ENCODE data around the gene NSDHL.
"Not testable (repeated sequence)": the region's sequence is repeated elsewhere in the genome, so short reads cannot be mapped to it uniquely, and the experiment has no call there.

The NSDHL gene

DNA sequence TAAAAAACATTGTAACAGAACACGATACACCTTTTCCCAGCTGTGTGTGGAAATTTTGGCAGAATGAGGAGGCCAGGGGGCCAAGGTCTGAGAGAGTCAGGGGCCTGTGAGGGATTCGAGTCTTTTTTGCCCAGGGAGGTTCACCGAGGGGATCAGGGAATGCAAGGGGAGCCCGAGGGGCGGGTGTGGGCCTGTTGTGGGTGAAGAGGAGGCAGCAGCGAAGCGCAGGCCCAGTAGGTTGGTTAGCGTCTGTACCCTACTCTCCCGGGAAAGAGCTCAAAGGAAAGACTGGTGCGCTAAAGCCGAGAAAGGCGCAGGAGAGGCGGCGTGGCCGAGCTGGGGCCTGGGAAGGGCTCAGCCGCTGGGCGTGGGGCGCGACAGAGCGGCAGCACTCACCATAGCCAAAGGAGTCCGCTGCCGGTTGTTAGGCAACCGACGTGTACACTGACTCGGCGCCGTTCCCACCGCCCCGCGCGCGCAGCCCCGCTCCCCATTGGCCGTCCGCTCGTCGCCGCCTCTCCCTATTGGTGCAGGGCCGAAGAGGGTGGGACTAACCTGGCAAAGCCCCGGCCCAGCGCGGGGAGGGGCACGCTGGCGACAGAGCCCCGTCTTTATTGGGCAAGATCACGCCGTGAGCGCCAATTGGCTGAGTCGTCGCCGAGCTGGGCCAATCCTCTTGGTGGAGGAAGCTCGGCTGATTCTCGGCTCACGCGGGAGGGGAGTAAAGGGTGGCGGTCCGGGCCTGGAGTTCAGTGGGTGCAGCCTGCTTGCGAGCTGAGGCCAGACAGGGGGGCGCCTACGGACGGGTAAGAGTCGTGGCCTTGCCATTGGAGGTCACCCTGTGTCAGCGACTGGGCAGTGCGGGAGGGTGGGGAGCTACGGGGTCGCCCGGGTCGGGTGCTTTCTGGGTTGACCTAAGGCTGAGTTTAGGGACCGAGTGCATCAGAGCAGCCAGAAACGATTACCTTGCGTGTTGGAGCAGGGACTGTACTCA lies at the start of gene NSDHL, which contains the start of gene CETN2:
NSDHL (plus strand) TSS at position 752 of the 994 bp plus-strand sequence. CDS start 15,262 bp downstream, outside the sequence.
CETN2 (minus strand) TSS at position 446 of the 994 bp plus-strand sequence; CDS start at position 399, 47 bp downstream.
- peak; percentile 96 for DNase-seq (ENCODE audit: low spot score)

DNA sequence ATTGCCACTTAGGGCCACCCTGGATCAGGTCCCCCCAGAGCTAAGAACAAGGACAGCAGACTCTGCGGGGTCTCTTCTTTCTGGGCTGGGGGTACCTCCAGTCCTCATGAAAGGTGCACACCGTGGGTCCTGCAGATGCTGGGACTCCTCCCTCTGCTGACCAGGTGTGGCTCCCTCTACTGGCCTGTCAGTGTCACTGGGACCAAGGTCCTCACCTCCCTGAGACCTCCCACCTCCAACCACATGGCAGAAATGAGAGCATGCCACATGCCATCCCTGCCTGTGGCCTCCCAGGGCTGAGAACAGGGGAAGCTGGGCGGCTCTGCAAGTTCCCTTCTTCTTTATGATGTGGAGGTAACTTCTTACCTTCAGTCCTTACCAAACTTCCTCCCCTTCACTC lies 43.8 kb upstream of the NSDHL start:
- DNase-seq (ENCODE audit: low spot score), result not testable (repeated sequence)

DNA sequence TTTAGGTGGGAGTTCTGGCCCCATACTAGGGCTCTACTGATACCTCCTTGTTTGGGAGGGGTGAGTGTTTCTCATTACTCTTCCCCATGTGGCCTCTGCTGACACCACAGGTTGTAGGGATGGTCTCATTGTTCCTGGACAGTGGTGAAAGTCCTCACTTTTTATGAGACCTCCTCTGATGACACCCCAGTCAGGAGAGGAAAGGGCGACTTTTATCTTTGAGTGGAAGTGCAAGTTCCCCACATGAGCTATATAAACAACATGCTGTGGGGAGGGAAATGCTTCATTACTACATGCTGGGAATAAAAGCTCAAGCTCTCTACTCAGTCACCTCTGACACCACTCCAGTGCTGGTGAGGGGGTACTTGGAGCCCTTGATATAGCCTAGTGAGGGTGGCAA lies 31.9 kb upstream of the NSDHL start:
- DNase-seq (ENCODE audit: low spot score), result no peak

GRCh38 chrX:152806035-152806434 lies 24.8 kb upstream of the NSDHL start:
- DNase-seq (ENCODE audit: low spot score), result no peak

DNA sequence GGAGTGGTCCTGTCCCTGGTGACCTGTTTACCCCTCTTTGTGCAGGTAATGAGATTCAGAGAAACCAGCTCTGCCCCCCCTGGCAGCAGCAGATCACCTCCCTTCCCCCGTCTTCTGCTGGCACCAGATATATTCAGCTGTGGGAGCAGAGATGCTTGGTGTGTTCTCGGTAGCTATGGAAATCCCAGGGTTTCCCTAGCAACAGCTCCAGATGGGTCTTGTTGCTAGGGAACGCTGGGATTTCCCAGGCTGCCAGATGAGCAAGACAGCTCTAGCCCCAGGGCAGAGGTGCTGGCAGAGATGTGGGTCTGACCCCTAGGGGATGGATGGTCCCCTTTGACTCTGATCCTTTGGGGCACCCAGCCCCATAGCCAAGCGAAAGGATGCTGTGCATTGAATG lies 20.5 kb upstream of the NSDHL start:
- DNase-seq (ENCODE audit: low spot score), result no peak

- no peak for DNase-seq (ENCODE audit: low spot score)
Measured at GRCh38 chrX:152813206-152813605, 17.7 kb upstream of the NSDHL start.

- DNase-seq (ENCODE audit: low spot score), result no peak
Measured at GRCh38 chrX:152814048-152814447, 16.8 kb upstream of the NSDHL start.

GRCh38 chrX:152817078-152817764 lies 13.6 kb upstream of the NSDHL start:
- DNase-seq (ENCODE audit: low spot score), result peak; percentile 48

DNA sequence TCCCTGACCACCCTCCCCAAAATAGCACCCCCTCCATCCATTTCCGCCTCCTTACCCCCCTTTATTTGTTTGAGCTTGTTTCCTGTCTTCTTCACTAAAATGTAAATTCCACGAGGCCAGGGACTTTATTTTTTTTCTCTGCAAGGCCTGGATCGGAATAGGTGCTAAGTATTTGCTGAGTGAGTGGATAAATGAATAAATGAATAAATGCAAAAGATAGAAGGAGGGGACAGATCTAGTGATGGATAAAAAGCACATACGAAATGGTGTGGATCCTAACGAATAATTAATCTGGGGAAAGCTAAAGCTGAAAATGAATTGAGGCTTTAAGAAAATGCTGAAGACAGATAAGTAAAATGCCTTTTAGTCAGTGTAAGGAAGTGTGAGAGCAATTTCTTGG lies 12.5 kb upstream of the NSDHL start:
- DNase-seq (ENCODE audit: low spot score), result no peak

DNA sequence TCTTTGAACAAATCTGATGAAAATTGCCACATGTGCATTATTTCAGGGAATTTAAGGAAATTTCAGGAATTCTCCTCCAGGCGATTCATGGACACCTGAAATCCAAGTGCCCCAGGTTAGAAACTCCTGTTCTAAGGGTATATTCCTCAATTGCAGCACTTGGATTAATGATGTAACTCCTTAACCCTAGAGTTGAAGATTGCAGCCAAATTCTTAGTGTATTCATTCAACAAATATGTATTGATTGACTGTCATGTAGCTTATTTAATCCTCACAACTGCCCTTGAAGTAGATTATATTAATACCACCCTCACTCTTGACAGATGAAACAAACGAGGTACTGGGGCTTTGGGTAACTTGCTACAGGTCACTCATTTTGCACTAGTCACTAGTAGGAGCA lies 11.6 kb upstream of the NSDHL start:
- no peak for DNase-seq (ENCODE audit: low spot score)

DNA sequence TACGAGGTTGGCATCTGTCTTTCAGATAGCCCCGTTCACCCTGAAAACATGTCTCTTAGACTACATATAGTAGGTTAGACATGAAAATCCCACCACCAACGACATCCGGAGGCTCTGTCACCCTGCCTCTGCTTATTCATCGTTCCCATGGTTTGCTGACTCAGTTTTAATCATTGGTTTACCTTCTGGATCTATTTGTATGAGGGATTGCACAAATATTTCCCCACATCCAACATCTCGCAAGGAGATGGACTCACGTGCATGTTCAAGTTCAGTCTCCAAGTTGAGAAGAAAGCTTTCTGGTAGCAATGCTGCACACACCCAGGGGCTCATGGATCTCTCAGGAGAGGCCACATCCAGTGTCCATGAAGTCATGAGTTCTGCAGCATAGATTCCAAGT lies 11.1 kb upstream of the NSDHL start:
- DNase-seq (ENCODE audit: low spot score), result peak; percentile 31

DNA sequence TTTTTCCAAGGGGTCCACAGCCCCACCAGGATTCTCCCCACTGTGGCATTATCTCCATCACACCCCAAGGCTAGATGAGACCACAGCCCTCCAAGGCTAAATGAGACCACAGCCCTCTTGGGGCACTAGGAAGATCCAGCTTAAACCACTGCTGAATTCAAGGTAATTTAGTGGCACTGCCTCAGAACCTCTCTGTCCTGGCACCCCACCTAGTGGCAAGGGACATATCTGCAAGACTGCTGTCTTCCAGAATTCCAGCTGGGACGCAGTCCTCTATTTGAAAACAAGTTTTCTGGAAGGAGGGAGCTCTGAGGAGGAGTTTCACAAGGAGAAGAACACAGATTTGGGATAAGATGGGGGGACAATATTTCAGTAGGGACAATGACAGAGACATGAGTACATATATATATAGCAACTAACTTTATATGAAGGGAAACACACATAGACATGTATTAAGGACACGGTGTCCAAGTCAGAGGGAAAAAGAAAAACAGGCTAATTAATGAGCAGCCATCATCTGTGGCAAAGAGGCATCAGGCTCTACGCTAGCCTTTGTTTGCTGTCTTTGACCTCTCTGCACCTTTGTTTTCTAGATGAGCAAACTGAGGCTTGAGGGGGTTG lies 9.6 kb upstream of the NSDHL start:
- DNase-seq (ENCODE audit: low spot score), result no peak

GRCh38 chrX:152822383-152823086 lies 8.3 kb upstream of the NSDHL start:
- DNase-seq (ENCODE audit: low spot score), result no peak

GRCh38 chrX:152823657-152824056 lies 7.2 kb upstream of the NSDHL start:
- no peak for DNase-seq (ENCODE audit: low spot score)

DNA sequence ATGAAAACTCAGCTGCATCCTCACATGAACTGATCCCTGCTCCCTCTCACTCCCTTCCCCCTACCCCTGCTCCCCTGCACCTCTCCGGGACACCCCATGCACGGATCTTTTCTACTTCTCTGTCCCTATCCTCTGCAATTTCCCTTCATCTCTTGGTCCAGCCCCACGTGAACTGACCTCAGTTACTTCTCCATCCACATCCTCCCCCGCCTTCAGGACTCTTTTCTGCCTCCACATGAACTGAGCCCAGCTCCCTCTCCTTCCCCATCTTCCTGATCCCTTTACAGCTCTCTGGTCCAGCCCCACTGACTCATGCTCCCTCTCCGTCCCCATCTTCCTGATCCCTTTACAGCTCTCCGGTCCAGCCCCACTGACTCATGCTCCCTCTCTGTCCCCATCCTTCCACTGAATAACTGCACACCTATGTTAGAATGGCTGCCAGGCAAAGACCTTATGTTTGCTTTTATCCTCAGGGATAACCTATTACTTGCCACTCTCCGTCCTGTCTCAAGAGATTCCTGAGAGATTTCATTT lies 6.0 kb upstream of the NSDHL start:
- no peak for DNase-seq (ENCODE audit: low spot score)

DNA sequence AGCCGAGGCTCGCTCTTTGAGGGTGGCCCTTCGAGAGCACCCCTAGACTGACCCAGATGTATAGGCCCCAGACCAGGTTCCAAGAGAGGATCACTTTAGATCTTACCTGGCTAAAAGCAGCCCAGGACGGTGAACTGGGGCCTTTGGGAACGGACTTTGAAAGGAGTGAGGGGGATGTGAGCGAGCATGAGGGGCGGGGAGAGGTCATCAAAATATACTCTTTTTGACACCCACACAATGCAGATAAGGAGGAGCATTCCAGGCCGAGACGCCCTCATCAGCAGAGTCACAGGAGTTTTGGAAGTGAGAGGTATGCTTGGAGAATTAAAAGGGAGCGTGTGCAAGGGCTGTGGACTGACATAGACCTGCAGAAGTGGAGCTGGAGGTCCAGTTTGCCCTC lies 528 bp downstream of the NSDHL start:
- no peak for DNase-seq (ENCODE audit: low spot score)

DNA sequence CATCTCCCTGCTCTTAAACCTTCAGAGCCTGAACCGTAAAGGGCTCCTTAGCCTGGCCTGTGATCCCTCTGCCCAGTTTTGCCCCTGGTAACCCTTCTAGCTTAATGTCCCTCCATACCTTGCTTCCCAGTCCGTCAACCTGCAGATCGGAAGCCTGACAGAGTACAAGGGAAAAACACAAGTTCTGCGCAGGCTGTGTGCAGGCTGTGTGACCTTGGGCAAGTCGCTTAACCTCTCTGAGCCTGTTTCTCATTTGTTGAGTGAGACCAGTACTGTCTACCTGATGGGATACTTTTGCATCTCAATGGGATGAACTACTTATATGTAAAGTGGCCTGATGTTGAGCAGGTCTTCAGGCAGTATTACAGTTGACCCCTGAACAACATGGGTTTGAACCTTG lies 1.7 kb downstream of the NSDHL start:
- no peak for DNase-seq (ENCODE audit: low spot score)

DNA sequence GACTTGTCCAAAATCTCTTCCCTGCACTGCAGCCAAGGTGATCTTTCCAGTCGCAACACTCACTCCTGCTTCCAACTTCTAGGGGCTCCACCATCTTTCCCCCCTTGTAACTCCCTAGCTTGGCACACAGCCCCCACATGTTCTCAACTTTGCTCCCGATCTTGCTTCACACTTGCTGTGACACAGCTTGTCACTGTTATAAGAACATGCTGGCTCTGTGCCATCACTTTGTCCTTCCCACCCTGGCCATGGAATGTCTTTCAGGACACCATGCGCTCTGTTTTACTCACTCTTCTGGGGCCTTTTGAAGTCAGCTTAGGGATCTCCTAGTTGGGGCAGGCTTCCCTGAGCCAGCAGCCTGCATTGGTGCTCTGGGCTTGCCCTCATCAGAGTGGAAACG lies 2.5 kb downstream of the NSDHL start:
- DNase-seq (ENCODE audit: low spot score), result no peak

DNA sequence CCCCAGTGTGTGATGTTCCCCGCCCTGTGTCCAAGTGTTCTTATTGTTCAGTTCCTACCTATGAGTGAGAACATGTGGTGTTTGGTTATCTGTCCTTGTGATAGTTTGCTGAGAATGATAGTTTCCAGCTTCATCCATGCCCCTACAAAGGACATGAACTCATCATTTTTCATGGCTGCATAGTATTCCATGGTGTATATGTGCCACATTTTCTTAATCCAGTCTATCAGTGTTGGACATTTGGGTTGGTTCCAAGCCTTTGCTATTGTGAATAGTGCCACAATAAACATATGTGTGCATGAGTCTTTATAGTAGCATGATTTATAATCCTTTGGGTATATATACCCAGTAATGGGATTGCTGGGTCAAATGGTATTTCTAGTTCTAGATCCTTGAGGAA lies 4.6 kb downstream of the NSDHL start:
- DNase-seq (ENCODE audit: low spot score), result not testable (repeated sequence)

DNA sequence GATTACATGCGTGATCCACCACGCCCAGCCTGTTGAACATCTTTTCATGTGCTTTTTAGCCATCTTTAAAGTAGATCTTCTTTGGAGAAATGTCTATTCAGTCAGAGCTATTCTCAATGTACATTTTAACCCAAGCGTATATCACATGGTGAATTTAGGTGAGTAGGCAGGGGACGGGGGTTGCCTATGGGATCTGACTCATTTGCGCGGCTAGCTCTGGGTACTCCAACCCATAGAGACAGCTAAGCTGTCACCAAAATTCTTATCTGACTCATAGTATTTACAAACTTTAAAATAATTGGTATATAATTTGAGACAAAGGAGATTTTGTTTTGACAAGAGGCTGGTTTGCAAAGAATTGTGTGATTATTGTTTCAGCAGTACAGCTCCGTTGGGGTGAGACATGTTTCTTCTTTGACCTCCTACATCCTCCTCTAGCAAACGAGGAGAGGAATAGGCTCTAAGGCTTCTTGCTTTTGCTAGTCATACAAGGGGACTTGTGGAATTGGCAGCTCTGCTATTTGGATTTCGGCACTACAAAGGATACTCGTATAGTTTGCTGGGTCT lies 12.0 kb downstream of the NSDHL start:
- DNase-seq (ENCODE audit: low spot score), result no peak

- DNase-seq (ENCODE audit: low spot score), result no peak
Measured at GRCh38 chrX:152843852-152844251, 13.0 kb downstream of the NSDHL start.
